Measurements from ENCODE around the gene RBBP7.

The RBBP7 gene

DNA sequence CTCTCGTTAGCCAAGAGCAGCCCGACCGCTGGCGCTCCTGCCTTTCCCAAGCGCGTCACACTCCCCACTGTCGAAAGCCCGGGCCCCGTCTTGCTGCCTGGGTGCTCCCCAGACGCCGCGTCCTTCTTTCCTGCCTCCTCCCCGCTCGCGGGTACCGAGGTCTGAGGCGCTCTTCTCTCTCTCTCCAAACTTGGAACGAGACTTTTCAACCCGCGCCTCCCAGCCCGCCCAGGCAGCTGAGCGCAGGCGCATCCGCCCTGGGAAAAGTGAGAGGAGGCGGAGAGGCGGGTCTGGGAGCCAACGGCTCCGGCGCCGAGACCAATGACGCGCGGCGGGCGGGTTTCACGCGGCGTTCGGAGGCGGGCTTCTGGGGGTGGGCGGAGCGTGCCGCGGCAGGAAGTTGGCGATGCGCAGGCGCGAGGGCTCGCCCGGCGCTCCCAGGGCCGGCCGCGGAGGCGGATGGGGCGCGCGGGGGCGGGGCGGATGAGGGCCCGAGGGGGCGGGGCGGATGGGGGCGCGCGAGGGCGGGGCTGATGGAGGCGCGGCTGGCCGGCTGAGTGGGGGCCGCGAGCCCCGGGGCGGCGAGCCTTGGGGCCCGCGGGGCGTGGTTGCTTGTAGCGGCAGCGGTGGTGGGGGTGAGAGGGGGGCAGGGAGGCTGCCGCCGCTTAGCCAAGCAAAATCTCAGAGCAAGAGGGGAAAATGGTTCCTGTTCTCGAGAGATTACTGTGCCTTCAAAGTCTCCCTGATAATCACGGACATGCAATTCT lies at the start of gene RBBP7:
RBBP7 (minus strand) TSS at position 268 of the 767 bp plus-strand sequence. CDS start 309 bp downstream, outside the sequence.
- DNase-seq (ENCODE audit: insufficient read length, low spot score): no peak
- TF ChIP-seq CTCF (IDR thresholded peaks at IDR 0.05; ENCODE audit: insufficient read depth, missing control alignments): no peak
- no peak for FAIRE-seq

DNA sequence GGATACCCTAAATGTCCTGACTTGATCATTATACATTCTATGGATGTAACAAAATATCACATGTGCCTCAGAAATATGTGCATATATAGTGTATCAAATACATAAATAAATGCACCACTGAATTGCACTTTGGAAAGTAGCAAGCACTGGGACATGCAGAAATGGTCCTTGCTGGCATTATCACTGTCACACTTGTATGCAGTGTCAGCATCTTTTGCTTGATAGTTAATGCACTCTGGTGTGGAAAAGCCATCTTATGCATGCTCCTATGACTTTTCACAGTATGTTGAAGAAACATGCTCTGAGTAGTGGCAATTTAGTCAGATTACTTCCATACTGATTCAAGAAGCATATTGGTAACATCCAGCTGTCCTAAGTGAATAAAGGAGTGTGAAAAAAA lies 48.8 kb upstream of the RBBP7 start:
- FAIRE-seq (no peak), DNase-seq (ENCODE audit: insufficient read length, low spot score) (no peak)
- no peak for TF ChIP-seq CTCF (IDR thresholded peaks at IDR 0.05; ENCODE audit: insufficient read depth, missing control alignments)

DNA sequence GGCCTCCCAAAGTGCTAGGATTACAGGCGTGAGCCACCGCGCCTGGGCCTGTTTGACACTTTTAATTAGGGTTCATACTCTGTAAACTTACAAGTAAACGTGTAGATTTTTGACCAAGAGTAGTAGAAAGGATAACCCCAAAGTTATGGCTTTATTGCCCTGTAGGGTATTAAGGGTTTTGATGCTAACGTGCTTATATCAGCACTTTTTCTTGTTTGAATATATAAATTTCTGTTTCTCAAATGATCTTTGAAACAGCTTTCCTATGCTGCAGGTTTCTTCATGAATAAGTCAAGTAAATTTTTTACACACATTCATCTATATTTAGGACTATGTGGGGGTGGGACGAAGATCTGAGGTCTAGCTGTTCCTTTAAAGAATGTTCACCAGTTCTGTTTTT lies 47.0 kb upstream of the RBBP7 start:
- no peak for TF ChIP-seq CTCF (IDR thresholded peaks at IDR 0.05; ENCODE audit: insufficient read depth, missing control alignments)
- no peak for FAIRE-seq
- no peak for DNase-seq (ENCODE audit: insufficient read length, low spot score)

- FAIRE-seq (no peak), DNase-seq (ENCODE audit: insufficient read length, low spot score) (no peak)
- no peak for TF ChIP-seq CTCF (IDR thresholded peaks at IDR 0.05; ENCODE audit: insufficient read depth, missing control alignments)
These were observed 46.4 kb upstream of the RBBP7 start for GRCh38 chrX:16916561-16916960.

GRCh38 chrX:16914058-16914457 lies 43.9 kb upstream of the RBBP7 start:
- DNase-seq (ENCODE audit: insufficient read length, low spot score) (no peak), FAIRE-seq (no peak)
- no peak for TF ChIP-seq CTCF (IDR thresholded peaks at IDR 0.05; ENCODE audit: insufficient read depth, missing control alignments)

DNA sequence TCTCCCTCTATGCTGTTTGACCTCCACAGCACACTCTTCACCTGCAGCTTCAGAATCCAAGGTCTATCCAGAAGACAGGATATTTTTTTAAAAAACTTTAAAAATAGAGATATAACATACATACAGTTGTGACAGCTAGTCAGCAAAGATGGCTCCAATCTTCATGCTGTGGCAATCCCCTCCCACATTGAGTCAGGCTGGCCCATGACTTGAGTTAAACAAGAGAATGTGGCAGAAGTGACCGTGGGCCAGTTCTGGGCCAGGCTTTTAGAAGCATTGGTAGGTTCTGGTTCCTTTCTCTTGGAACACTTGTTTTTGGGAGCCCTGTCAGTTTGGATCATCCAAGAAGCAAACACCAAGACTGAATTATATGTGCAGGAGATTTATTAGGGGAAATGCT lies 40.2 kb upstream of the RBBP7 start:
- no peak for DNase-seq (ENCODE audit: insufficient read length, low spot score)
- no peak for FAIRE-seq
- no peak for TF ChIP-seq CTCF (IDR thresholded peaks at IDR 0.05; ENCODE audit: insufficient read depth, missing control alignments)

- no peak for DNase-seq (ENCODE audit: insufficient read length, low spot score)
- FAIRE-seq: no peak
- TF ChIP-seq CTCF (IDR thresholded peaks at IDR 0.05; ENCODE audit: insufficient read depth, missing control alignments): no peak
These were observed 33.3 kb upstream of the RBBP7 start for GRCh38 chrX:16903274-16904022.
